Glutamatergic neuron (in vitro differentiated cells): ENCODE measurements around the gene BCOR. TPM values are rescaled to one million over a fixed set of nuclear protein-coding genes. Genes with fewer than 3 reads are reported as not detected.

Experiments used
- DNase-seq: peaks from one replicate; pipeline ENCODE4 v3.0.0; 2022
- H3K27ac Mint-ChIP-seq: one replicate; pipeline ENCODE4 v1.8.0; 2020; ENCODE audit warnings: mild to moderate bottlenecking, mixed read lengths, inconsistent platforms; ENCODE audit not compliant: unreplicated experiment
- H3K27me3 Mint-ChIP-seq: one replicate; pipeline ENCODE4 v1.8.0; 2020; ENCODE audit warnings: mild to moderate bottlenecking, moderate library complexity, mixed read lengths, inconsistent platforms; ENCODE audit not compliant: unreplicated experiment
- H3K36me3 Mint-ChIP-seq: one replicate; pipeline ENCODE4 v1.8.0; 2020; ENCODE audit warnings: mild to moderate bottlenecking, mixed read lengths, inconsistent platforms; ENCODE audit not compliant: unreplicated experiment
- H3K4me1 Mint-ChIP-seq: one replicate; pipeline ENCODE4 v1.8.0; 2020; ENCODE audit warnings: mild to moderate bottlenecking, low read depth, mixed read lengths, inconsistent platforms; ENCODE audit not compliant: unreplicated experiment
- H3K4me3 Mint-ChIP-seq: one replicate; pipeline ENCODE4 v1.8.0; 2020; ENCODE audit warnings: mild to moderate bottlenecking, mixed read lengths, inconsistent platforms; ENCODE audit not compliant: unreplicated experiment
- H3K9me3 Mint-ChIP-seq: one replicate; pipeline ENCODE4 v1.8.0; 2020; ENCODE audit warnings: mild to moderate bottlenecking, moderate library complexity, mixed read lengths, inconsistent platforms; ENCODE audit not compliant: unreplicated experiment
- total RNA-seq: library from RNA; stranded (reverse); fragmentation: NEBNext Ultra II Directional; extraction: Animal tissue kit (Norgen Biotek cat#: 25700); gene quantifications from one replicate; pipeline ENCODE4 v1.2.1, GENCODE V29; 2021; ENCODE audit not compliant: unreplicated experiment
- TF ChIP-seq, protein P1 (sequence below): fragments of 200-600 bp; sonication (generic); IDR thresholded peaks from one replicate; pipeline ENCODE4 v1.5.0; 2021; ENCODE audit not compliant: partially characterized antibody, unreplicated experiment

Gene BCOR
- total RNA-seq, 1 donor from 2014 or later = 59.0 TPM

DNA sequence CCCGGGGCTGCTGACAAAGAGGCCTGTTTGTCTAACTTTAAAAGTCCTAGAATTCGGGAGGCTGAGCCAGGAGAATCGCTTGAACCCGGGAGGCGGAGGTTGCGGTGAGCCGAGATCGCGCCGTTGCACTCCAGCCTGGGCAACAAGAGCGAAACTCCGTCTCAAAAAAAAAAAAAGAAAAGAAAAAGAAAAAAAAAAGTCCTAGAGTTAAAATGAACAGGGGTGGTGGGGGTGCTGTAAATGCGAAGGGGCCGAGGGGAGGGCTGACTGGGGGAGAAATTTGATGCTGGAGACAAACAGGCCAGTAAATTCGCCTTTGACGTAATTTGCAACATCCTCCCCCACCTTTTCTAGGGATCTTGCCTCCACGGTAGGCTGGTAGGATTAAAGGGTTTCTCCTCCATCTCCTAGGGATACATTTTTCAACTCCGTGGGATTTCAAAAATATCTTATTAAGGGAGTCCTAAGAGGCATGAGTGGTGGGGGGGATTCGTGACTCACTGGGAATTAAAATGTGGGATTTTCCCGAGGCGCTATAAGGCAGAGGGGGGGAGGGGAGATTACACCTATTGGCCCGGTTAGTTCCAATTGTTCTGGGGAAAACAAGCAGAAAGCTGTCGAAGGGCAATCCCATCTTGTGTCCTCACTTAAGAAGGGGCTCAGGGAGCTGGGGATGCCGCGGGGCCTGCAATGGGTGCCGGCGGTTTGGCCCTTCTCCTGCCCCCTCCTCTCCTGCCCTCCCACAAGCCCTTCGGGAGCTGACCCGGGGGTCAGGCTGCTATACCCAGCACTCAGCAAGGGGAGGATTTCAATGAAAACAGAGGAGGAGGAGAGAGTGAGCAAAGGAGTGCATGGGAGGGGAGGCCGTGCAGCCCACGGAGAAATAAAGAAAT is 3.0 kb upstream of the BCOR start:
- DNase-seq = no peak
- Mint-ChIP-seq H3K36me3 (no peaks in the 10 kb centered on the region), H3K4me1 (peaks cover 10% of the 10 kb centered on the region), H3K27ac (no peak overlapping the region), H3K9me3 (peaks cover 3% of the 10 kb centered on the region), H3K27me3 (peaks cover 3% of the 10 kb centered on the region), H3K4me3 (peak overlapping the region; percentile 38)
- TF ChIP-seq, protein P1, sequence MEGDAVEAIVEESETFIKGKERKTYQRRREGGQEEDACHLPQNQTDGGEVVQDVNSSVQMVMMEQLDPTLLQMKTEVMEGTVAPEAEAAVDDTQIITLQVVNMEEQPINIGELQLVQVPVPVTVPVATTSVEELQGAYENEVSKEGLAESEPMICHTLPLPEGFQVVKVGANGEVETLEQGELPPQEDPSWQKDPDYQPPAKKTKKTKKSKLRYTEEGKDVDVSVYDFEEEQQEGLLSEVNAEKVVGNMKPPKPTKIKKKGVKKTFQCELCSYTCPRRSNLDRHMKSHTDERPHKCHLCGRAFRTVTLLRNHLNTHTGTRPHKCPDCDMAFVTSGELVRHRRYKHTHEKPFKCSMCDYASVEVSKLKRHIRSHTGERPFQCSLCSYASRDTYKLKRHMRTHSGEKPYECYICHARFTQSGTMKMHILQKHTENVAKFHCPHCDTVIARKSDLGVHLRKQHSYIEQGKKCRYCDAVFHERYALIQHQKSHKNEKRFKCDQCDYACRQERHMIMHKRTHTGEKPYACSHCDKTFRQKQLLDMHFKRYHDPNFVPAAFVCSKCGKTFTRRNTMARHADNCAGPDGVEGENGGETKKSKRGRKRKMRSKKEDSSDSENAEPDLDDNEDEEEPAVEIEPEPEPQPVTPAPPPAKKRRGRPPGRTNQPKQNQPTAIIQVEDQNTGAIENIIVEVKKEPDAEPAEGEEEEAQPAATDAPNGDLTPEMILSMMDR = no peak

DNA sequence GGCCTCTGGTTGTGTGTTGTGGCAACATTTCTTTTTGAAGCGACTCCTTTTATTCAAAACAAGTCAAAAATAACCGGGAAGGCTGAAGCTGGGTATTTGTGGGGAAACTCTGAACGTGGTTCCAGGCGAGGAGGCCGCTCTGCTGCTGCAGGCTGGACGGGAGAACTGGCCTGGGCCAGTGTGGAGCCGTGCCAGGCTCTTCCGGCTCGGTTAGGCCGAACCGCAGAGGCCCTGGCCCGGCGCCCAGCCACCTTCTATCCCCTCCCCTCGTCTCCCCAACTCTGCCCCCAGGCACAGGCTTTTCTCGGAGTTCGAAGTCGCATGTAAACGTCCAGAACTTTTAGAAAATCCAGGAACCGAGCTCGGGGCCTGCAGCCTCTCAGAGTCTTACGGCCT is 2.4 kb upstream of the BCOR start:
- Mint-ChIP-seq H3K27me3 (peaks cover 6% of the 10 kb centered on the region), H3K4me3 (peak overlapping the region; percentile 16), H3K9me3 (peaks cover 7% of the 10 kb centered on the region), H3K4me1 (peaks cover 12% of the 10 kb centered on the region), H3K27ac (no peak overlapping the region), H3K36me3 (no peaks in the 10 kb centered on the region)
- DNase-seq = no peak
- TF ChIP-seq, protein P1 = no peak

DNA sequence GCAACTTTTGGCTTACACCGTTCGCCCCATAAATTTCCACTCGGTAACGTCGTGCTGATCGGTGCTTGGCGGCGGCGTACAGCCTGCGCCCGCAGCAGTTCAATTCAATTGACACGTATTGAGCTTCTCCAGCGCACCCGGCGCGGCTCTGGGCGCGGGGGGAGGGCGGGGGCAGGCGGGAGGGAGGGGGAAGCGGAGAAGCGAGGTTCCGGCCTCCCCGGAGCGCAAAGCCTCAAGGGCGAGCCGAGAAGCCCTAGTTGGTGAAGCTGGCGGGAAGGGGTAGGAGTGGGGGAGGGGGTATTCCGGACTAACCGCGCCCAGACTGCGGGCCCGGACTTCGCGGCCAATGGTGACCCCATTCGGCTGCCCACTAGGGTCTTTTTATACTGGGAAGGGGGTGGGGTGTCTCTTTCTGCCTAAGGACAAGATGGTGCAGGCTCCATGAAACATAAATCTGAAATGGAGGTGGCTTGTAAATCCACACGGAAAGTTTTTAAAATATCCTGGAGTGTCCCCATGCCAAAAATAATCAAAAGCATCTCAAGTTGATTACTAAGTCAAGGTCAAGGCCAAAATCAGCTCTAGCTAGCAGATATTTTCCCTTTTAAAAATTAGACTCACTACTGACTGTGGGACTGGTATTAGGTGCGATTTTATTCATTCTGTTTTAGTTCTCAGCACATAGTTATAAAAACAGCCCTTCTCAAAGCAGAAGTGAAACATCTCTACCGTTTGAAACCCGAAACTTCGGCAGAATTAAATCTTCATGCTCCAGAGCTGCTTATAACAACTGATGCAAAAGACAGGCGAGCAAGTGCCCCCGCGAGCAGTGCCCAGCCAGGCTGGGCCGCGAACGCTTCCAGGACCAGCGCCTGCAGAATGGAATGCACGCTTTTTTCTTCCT is 1.5 kb upstream of the BCOR start:
- Mint-ChIP-seq H3K27me3 (peaks cover 9% of the 10 kb centered on the region), H3K4me1 (peaks cover 12% of the 10 kb centered on the region), H3K36me3 (no peaks in the 10 kb centered on the region), H3K4me3 (peak overlapping the region; percentile 79), H3K27ac (peak overlapping the region; percentile 79), H3K9me3 (peaks cover 8% of the 10 kb centered on the region)
- DNase-seq = peak; percentile 46
- TF ChIP-seq, protein P1 = no peak

DNA sequence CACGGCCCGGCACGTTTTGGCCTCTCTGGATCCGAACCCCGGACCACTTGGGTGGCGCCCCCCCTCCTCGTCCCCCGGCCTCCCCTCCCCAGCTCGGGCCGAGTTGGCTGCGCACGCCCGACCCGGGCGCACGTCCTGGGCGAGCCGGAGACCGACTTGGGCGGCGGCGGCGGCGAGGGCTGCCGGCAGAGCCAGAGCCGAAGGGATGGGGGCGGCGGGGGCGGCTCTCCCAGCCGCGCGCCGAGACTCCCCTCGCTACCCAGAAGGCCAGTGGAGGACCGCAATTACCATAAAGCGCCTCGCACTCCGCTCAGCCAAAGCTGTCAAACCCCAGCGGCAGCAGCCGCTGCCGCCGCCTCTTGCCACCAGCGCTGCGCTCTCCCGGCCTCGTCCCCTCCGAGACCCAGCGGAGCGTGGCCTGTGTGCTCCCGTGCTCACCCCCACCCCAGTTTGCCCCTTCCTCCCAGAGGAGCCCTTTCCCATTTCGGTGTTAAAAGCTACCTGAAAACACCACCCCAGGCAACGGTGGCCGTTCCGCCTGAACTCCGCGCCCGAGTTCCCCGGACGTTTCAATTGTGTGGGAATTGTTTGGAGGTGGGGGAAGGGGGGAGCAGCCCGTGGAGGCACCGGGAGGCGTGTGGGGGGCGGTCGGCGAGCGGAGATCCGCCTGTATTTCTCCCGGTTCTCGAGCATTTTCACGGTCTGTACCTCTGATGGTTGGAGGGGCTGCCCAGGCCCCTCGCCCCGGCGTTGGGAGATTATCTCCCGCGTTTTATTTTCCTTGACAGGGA is 701 bp upstream of the BCOR start:
- Mint-ChIP-seq H3K27me3 (peaks cover 9% of the 10 kb centered on the region), H3K9me3 (peaks cover 11% of the 10 kb centered on the region), H3K36me3 (no peaks in the 10 kb centered on the region), H3K27ac (peak overlapping the region; percentile 79), H3K4me1 (peaks cover 12% of the 10 kb centered on the region), H3K4me3 (peak overlapping the region; percentile 79)
- DNase-seq = peak; percentile 57
- TF ChIP-seq, protein P1 = no peak
